ENCODE results near the gene ANGPTL4. TPM values are rescaled to one million over a fixed set of nuclear protein-coding genes. Genes with fewer than 3 reads are reported as not detected.
A peak's percentile ranks its signal among the peaks of the same experiment; 100 is the strongest.

The ANGPTL4 gene
- total and polyA plus RNA-seq, 2 of the 13 experiments (the other 11 are each of a cell fraction or from before 2014, with no cell fraction given): 0.80 to 21.7 TPM

GRCh38 chr19:8423817-8424223 lies 59.9 kb downstream of the ANGPTL4 start (continued):
- TF ChIP-seq ZNF691 (CRISPR knock-in tag; IDR thresholded peaks at IDR 0.05; ENCODE audit: borderline replicate concordance, low read depth) (no peak), ZNF781 (CRISPR knock-in tag; IDR thresholded peaks at IDR 0.05; ENCODE audit: borderline replicate concordance, not compliant biosample characterization) (no peak), SOX13 (IDR thresholded peaks at IDR 0.05) (no peak), SOX13 (CRISPR knock-in tag; conservative IDR thresholded peaks at IDR 0.05 in 1 of 2, IDR thresholded peaks at IDR 0.05 in 1 of 2) (peak in 1 of 2 experiments; percentile 43; a peak in 1 of 4 replicates), HOXA7 (CRISPR knock-in tag; IDR thresholded peaks at IDR 0.05) (no peak), REXO4 (CRISPR knock-in tag; IDR thresholded peaks at IDR 0.05; ENCODE audit: borderline replicate concordance) (no peak), TOE1 (CRISPR knock-in tag; IDR thresholded peaks at IDR 0.05) (no peak), ZMYM2 (CRISPR knock-in tag; IDR thresholded peaks at IDR 0.05) (0 out of 2 replicates have a peak, but pooled peaks have one; percentile 42), ZNF430 (CRISPR knock-in tag; IDR thresholded peaks at IDR 0.05) (0 out of 2 replicates have a peak, but pooled peaks have one; percentile 18), PCBP1 (IDR thresholded peaks at IDR 0.05; ENCODE audit: borderline replicate concordance, low read depth, low read length) (no peak), AHR (CRISPR knock-in tag; IDR thresholded peaks at IDR 0.05) (no peak), MXD1 (CRISPR knock-in tag; IDR thresholded peaks at IDR 0.05) (no peak), MTA1 (CRISPR knock-in tag; IDR thresholded peaks at IDR 0.05; ENCODE audit: borderline replicate concordance) (no peak), ZBTB10 (CRISPR knock-in tag; IDR thresholded peaks at IDR 0.05; ENCODE audit: borderline replicate concordance) (no peak), DZIP1 (CRISPR knock-in tag; IDR thresholded peaks at IDR 0.05) (no peak), FLYWCH1 (CRISPR knock-in tag; IDR thresholded peaks at IDR 0.05) (no peak), ZSCAN29 (CRISPR knock-in tag; conservative IDR thresholded peaks at IDR 0.05) (no peak), HNRNPLL (IDR thresholded peaks at IDR 0.05; ENCODE audit: low read depth, low read length, poor library complexity, severe bottlenecking) (no peak), MAF1 (CRISPR knock-in tag; IDR thresholded peaks at IDR 0.05; ENCODE audit: borderline replicate concordance) (no peak), HIVEP1 (CRISPR knock-in tag; IDR thresholded peaks at IDR 0.05) (no peak), ZBTB43 (CRISPR knock-in tag; conservative IDR thresholded peaks at IDR 0.05) (no peak), STAG1 (CRISPR knock-in tag; IDR thresholded peaks at IDR 0.05) (no peak), ZNF724P (CRISPR knock-in tag; IDR thresholded peaks at IDR 0.05; ENCODE audit: borderline replicate concordance) (no peak)
